CD4-positive, CD25-positive, alpha-beta regulatory T cell (primary cell): ENCODE measurements around the gene NUDT3. TPM values are rescaled to one million over a fixed set of nuclear protein-coding genes. Genes with fewer than 3 reads are reported as not detected.

ENCODE experiments used
- ATAC-seq, 2 donors: fragments of 150-1000 bp; cut with Tn5 transposase; one replicate each; pipeline ENCODE4 v1.10.0; 2021; ENCODE audit warnings: low read depth in 2 of 2, moderate number of reproducible peaks in 2 of 2, moderate library complexity in 1 of 2
- DNase-seq, 3 donors: peaks; one replicate each; pipeline versions ENCODE4 v3.0.0 to v3.0.0-alpha.2; 2012 to 2022; ENCODE audit warnings: mixed read lengths in 1 of 3
- H3K27ac ChIP-seq: one replicate; pipeline ENCODE4 v1.7.0; 2013; ENCODE audit warnings: mild to moderate bottlenecking, low read length; ENCODE audit not compliant: insufficient read depth, poor library complexity, severe bottlenecking
- H3K27me3 ChIP-seq: one replicate; pipeline ENCODE4 v1.7.0; 2013; ENCODE audit warnings: low read length; ENCODE audit not compliant: control insufficient read depth, insufficient read depth
- H3K36me3 ChIP-seq: one replicate; pipeline ENCODE4 v1.7.0; 2013; ENCODE audit warnings: mild to moderate bottlenecking, low read length, moderate library complexity; ENCODE audit not compliant: control insufficient read depth, insufficient read depth
- H3K4me1 ChIP-seq: 2 replicates; pipeline ENCODE4 v1.7.0; 2013; ENCODE audit warnings: mild to moderate bottlenecking, low read length; ENCODE audit not compliant: insufficient read depth, control insufficient read depth, poor library complexity, severe bottlenecking
- H3K4me3 ChIP-seq: one replicate; pipeline ENCODE4 v1.7.0; 2013; ENCODE audit warnings: low read depth, mild to moderate bottlenecking, low read length, moderate library complexity
- H3K9me3 ChIP-seq, 2 experiments: 1 replicate in 1 of 2; 2 replicates in 1 of 2; pipeline ENCODE4 v1.7.0; 2013; ENCODE audit warnings: low read length in 2 of 2, mild to moderate bottlenecking in 1 of 2, moderate library complexity in 1 of 2; ENCODE audit not compliant: control insufficient read depth in 2 of 2
- H3K27ac Mint-ChIP-seq, 3 donors: one replicate each; pipeline ENCODE4 v1.8.0; 2020 to 2022; ENCODE audit warnings: mild to moderate bottlenecking in 3 of 3, mixed read lengths in 3 of 3, moderate library complexity in 2 of 3
- H3K27me3 Mint-ChIP-seq: one replicate; pipeline ENCODE4 v1.8.0; 2022; ENCODE audit warnings: mild to moderate bottlenecking, mixed read lengths
- H3K36me3 Mint-ChIP-seq: one replicate; pipeline ENCODE4 v1.8.0; 2020; ENCODE audit warnings: mixed read lengths
- H3K4me1 Mint-ChIP-seq, 4 donors: one replicate each; pipeline ENCODE4 v1.8.0; 2020 to 2022; ENCODE audit warnings: mixed read lengths in 4 of 4, mild to moderate bottlenecking in 1 of 4
- H3K4me3 Mint-ChIP-seq, 4 donors: one replicate each; pipeline ENCODE4 v1.8.0; 2020 to 2022; ENCODE audit warnings: mild to moderate bottlenecking in 4 of 4, mixed read lengths in 4 of 4, moderate library complexity in 3 of 4
- H3K9me3 Mint-ChIP-seq, 7 donors: one replicate each; pipeline ENCODE4 v1.8.0; 2020 to 2022; ENCODE audit warnings: mixed read lengths in 7 of 7, mild to moderate bottlenecking in 3 of 7, moderate library complexity in 2 of 7
- polyA plus RNA-seq, 4 donors: library from polyadenylated mRNA; unstranded; fragments of 300-500 nt; fragmentation: Illumina TruSeq; gene quantifications; one replicate each; pipeline ENCODE4 v1.2.3, GENCODE V29; 2021
- total RNA-seq: library from RNA; stranded (reverse); gene quantifications from one replicate; pipeline ENCODE4 v1.2.3, GENCODE V29; 2022

The NUDT3 gene
- total and polyA plus RNA-seq, 5 donors from 2014 or later, result 8.5 to 22.4 (median 9.8) TPM

DNA sequence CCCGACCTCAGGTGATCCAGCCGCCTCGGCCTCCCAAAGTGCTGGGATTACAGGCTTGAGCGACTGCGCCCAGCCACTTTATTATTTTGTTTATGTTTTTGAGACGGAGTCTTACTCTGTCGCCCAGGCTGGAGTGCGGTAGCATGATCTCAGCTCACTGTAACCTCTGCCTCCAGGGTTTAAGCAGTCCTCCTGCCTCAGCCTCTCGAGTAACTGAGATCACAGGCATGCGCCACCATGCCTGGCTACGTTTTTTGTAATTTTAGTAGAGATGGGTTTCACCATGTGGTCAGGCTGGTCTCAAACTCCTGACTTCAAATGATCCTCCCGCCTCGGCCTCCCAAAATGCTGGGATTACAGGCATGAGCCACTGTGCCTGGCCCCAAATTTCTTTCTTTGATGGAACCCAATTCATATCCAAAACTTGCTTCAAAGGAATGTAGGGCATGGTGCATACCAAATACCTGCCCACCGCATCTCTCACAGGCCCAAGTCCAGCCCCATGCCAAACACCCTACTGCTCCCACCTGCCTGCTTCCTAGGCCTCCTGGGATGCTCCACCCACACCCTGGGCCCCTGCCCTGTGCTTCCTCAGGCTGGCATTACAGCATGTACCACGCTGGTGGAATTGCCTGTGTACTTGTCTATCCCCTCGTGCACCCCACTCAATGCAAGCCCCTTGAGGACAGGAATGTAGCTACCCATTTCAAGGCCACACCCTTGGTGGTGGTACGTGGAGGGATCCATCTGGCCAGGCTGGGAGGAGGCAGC lies 160.7 kb downstream of the NUDT3 start:
- Histone ChIP-seq H3K9me3 (no peaks in the 10 kb centered on the region), H3K27ac (no peak overlapping the region), H3K27me3 (no peaks in the 10 kb centered on the region), H3K4me1 (peaks cover 15% of the 10 kb centered on the region), H3K36me3 (no peaks in the 10 kb centered on the region), H3K4me3 (no peak overlapping the region)
- no peak for DNase-seq
- Mint-ChIP-seq H3K9me3 (no peaks in the 10 kb centered on the region), H3K27ac (no peak overlapping the region), H3K4me3 (peak overlapping the region in 2 of 4 donors; percentile 61 to 70), H3K36me3 (no peaks in the 10 kb centered on the region), H3K4me1 (peaks cover 0 to 20% (median 9%) of the 10 kb centered on the region in 4 donors), H3K27me3 (peaks cover 5% of the 10 kb centered on the region)
- no peak for ATAC-seq

DNA sequence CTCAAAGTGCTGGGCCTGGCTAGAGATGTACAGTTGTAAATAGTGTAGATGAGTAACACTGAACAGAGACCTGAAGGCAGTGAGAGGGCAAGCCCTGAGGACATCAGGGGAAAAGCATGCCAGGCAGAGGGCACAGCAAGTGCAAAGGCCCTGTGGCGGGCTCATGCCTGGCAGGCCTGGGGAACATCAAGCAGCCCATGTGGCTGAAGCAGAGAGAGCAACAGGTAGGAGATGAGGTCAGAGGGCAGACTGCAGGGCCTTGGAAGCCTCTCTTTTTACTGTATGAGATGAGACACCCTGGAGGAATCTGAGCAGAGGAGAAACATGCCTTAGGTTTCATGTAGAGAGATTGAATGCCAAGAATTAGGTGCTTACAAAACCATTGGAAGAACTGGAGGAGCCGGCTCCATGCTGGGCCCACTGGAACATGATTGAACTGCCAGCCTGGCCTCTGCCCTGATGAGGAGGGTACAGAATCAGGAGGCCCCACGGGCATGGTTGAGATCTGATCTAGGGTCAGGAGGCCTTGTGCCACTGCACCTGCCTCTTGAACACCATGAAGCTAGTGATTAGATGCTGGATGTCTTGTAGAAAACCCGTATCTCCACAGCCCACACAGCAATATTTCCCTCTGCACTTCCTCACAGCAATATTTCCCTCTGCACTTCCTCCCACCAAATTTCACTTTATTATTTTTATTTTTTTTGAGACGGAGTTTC lies 161.7 kb downstream of the NUDT3 start:
- no peaks in the 10 kb centered on the region for H3K27me3 ChIP-seq
- Mint-ChIP-seq H3K4me1 (peaks cover 0 to 11% (median 7%) of the 10 kb centered on the region in 4 donors), H3K36me3 (no peaks in the 10 kb centered on the region), H3K27me3 (peaks cover 5% of the 10 kb centered on the region), H3K4me3 (peak overlapping the region in 1 of 4 donors; percentile 49), H3K9me3 (no peaks in the 10 kb centered on the region), H3K27ac (peak overlapping the region in 1 of 3 donors; percentile 86)
- peaks cover 8% of the 10 kb centered on the region for H3K4me1 ChIP-seq
- no peaks in the 10 kb centered on the region for H3K36me3 ChIP-seq
- ATAC-seq (no peak), DNase-seq (no peak)
- H3K9me3 ChIP-seq, result no peaks in the 10 kb centered on the region
- no peak overlapping the region for H3K27ac ChIP-seq
- H3K4me3 ChIP-seq, result no peak overlapping the region

DNA sequence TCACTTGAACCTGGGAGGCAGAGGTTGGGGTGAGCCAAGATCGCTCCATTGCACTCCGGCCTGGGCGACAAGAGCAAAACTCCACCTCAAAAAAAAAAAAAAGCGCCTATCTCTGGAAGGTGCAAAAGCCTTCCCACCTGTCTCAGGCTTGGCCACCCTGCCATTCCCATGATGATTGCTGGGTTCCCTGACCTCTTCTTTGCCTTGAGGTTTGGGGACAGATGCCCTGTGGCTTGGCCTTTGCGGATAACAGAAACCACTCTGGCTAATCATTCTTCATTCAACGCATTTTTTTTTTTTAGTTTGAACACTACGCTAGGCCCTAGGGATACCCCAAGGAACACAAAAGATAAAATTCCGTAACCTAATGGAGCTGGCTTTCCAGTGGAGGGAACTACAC lies 162.6 kb downstream of the NUDT3 start:
- Mint-ChIP-seq H3K27ac (no peak overlapping the region), H3K27me3 (peaks cover 5% of the 10 kb centered on the region), H3K4me1 (peaks cover 0 to 10% (median 7%) of the 10 kb centered on the region in 4 donors), H3K9me3 (no peaks in the 10 kb centered on the region), H3K4me3 (no peak overlapping the region), H3K36me3 (no peaks in the 10 kb centered on the region)
- ATAC-seq (no peak), DNase-seq (no peak)
- H3K4me1 ChIP-seq, result no peaks in the 10 kb centered on the region
- H3K27ac ChIP-seq, result no peak overlapping the region
- no peaks in the 10 kb centered on the region for H3K27me3 ChIP-seq
- H3K4me3 ChIP-seq, result no peak overlapping the region
- H3K9me3 ChIP-seq, result no peaks in the 10 kb centered on the region
- H3K36me3 ChIP-seq, result no peaks in the 10 kb centered on the region

Other genes with a start within 250 kb of the NUDT3 start
- not detected for gene GRM4, start 246.6 kb downstream of the NUDT3 start, total RNA-seq
- gene GRM4, start 246.6 kb downstream of the NUDT3 start, polyA plus RNA-seq, result not detected
- gene HMGA1, start 155.8 kb downstream of the NUDT3 start, total RNA-seq, result 87.2 TPM
- gene HMGA1, start 155.8 kb downstream of the NUDT3 start, polyA plus RNA-seq, result 10 to 100 TPM; 31.6 to 36.2 (median 34.3) TPM
- gene SMIM29, start 143.7 kb downstream of the NUDT3 start, total RNA-seq, result 29.2 TPM
- 10 to 100 TPM; 47.7 to 82.3 (median 60.7) TPM for gene SMIM29, start 143.7 kb downstream of the NUDT3 start, polyA plus RNA-seq
- 1,546 TPM for gene RPS10, start 33.4 kb upstream of the NUDT3 start, total RNA-seq
- gene RPS10, start 33.4 kb upstream of the NUDT3 start, polyA plus RNA-seq, result 1,000 to 10,000 TPM; 1,432 to 2,034 (median 1,717) TPM
- gene PACSIN1, start 73.4 kb upstream of the NUDT3 start, total RNA-seq, result 1.7 TPM
- under 1 TPM; 0.14 to 0.81 (median 0.27) TPM for gene PACSIN1, start 73.4 kb upstream of the NUDT3 start, polyA plus RNA-seq
- 0.35 TPM for gene SPDEF, start 163.7 kb upstream of the NUDT3 start, total RNA-seq
- gene SPDEF, start 163.7 kb upstream of the NUDT3 start, polyA plus RNA-seq, result not detected